H9 (cell line): Measurements from ENCODE around the gene NTSR1. TPM values are rescaled to one million over a fixed set of nuclear protein-coding genes. Genes with fewer than 3 reads are reported as not detected.

Experiments
- DNase-seq: peaks from one replicate; pipeline ENCODE4 v3.0.0-alpha.2; 2017
- H2AFZ ChIP-seq: one replicate; pipeline ENCODE4 v1.6.1; 2013; ENCODE audit warnings: mild to moderate bottlenecking, low read length, control low read depth, moderate library complexity
- H2AK5ac ChIP-seq: 2 replicates; pipeline ENCODE4 v1.6.1; 2013; ENCODE audit warnings: low read length, control low read depth, mixed read lengths; ENCODE audit not compliant: insufficient read length
- H2BK120ac ChIP-seq: one replicate; pipeline ENCODE4 v1.6.1; 2013; ENCODE audit warnings: low read depth, mild to moderate bottlenecking, low read length, control low read depth, inconsistent platforms; ENCODE audit not compliant: poor library complexity, severe bottlenecking
- H2BK12ac ChIP-seq: 2 replicates; pipeline ENCODE4 v1.6.1; 2013; ENCODE audit warnings: low read length, control low read depth, mixed read lengths, low read depth; ENCODE audit not compliant: insufficient read length
- H2BK15ac ChIP-seq: 2 replicates; pipeline ENCODE4 v1.6.1; 2013; ENCODE audit warnings: low read depth, low read length, control low read depth
- H2BK20ac ChIP-seq: one replicate; pipeline ENCODE4 v1.6.1; 2013; ENCODE audit warnings: low read depth, mild to moderate bottlenecking, low read length, control low read depth, inconsistent platforms; ENCODE audit not compliant: poor library complexity, severe bottlenecking
- H2BK5ac ChIP-seq: 2 replicates; pipeline ENCODE4 v1.6.1; 2013; ENCODE audit warnings: low read length, control low read depth, mixed read lengths; ENCODE audit not compliant: insufficient read length
- H3K14ac ChIP-seq: 2 replicates; pipeline ENCODE4 v1.6.1; 2013; ENCODE audit warnings: low read length, control low read depth; ENCODE audit not compliant: insufficient read depth
- H3K18ac ChIP-seq: 2 replicates; pipeline ENCODE4 v1.6.1; 2013; ENCODE audit warnings: low read depth, mild to moderate bottlenecking, mixed read lengths, low read length, control low read depth; ENCODE audit not compliant: insufficient read length
- H3K23ac ChIP-seq: 2 replicates; pipeline ENCODE4 v1.6.1; 2013; ENCODE audit warnings: low read length, control low read depth, mixed read lengths, low read depth; ENCODE audit not compliant: insufficient read length
- H3K23me2 ChIP-seq: 2 replicates; pipeline ENCODE4 v1.6.1; 2013; ENCODE audit warnings: low read depth, mild to moderate bottlenecking, mixed read lengths, low read length, control low read depth; ENCODE audit not compliant: insufficient read length, poor library complexity, severe bottlenecking
- H3K27ac ChIP-seq: 2 replicates; pipeline ENCODE4 v1.5.1; 2013; ENCODE audit warnings: low read length, control low read depth, mixed read lengths, low read depth; ENCODE audit not compliant: insufficient read length
- H3K27me3 ChIP-seq: 2 replicates; pipeline ENCODE4 v1.6.1; 2013; ENCODE audit warnings: low read length, control low read depth, inconsistent platforms; ENCODE audit not compliant: insufficient read depth
- H3K4ac ChIP-seq: 2 replicates; pipeline ENCODE4 v1.6.1; 2013; ENCODE audit warnings: low read depth, mild to moderate bottlenecking, control low read depth, inconsistent platforms, low read length, moderate library complexity
- H3K4me1 ChIP-seq: 2 replicates; pipeline ENCODE4 v1.6.1; 2013; ENCODE audit warnings: low read length, control low read depth, inconsistent platforms; ENCODE audit not compliant: insufficient read depth
- H3K4me2 ChIP-seq: 2 replicates; pipeline ENCODE4 v1.6.1; 2013; ENCODE audit warnings: low read length, control low read depth, mixed read lengths; ENCODE audit not compliant: insufficient read length, insufficient read depth
- H3K56ac ChIP-seq: 2 replicates; pipeline ENCODE4 v1.6.1; 2013; ENCODE audit warnings: low read depth, mild to moderate bottlenecking, mixed read lengths, low read length, control low read depth; ENCODE audit not compliant: insufficient read length
- H3K79me1 ChIP-seq: 2 replicates; pipeline ENCODE4 v1.6.1; 2013; ENCODE audit warnings: low read depth, mild to moderate bottlenecking, moderate library complexity, low read length, control low read depth, inconsistent platforms; ENCODE audit not compliant: insufficient read depth, poor library complexity, severe bottlenecking
- H3K79me2 ChIP-seq: 2 replicates; pipeline ENCODE4 v1.6.1; 2013; ENCODE audit warnings: low read length, control low read depth, inconsistent platforms; ENCODE audit not compliant: insufficient read depth
- H3K9ac ChIP-seq: 2 replicates; pipeline ENCODE4 v1.6.1; 2013; ENCODE audit warnings: low read length, control low read depth, mixed read lengths; ENCODE audit not compliant: insufficient read length; ENCODE audit errors: extremely low read depth
- H3K9me3 ChIP-seq: one replicate; pipeline ENCODE4 v1.6.1; 2013; ENCODE audit warnings: low read depth, low read length, inconsistent platforms; ENCODE audit not compliant: control insufficient read depth
- H3T11ph ChIP-seq: one replicate; pipeline ENCODE4 v1.6.1; 2013; ENCODE audit warnings: mild to moderate bottlenecking, low read length, control low read depth, inconsistent platforms
- H4K20me1 ChIP-seq: one replicate; pipeline ENCODE4 v1.6.1; 2013; ENCODE audit not compliant: control insufficient read depth, insufficient read length, insufficient read depth
- H4K5ac ChIP-seq: 2 replicates; pipeline ENCODE4 v1.6.1; 2013; ENCODE audit warnings: low read depth, mild to moderate bottlenecking, mixed read lengths, low read length, control low read depth; ENCODE audit not compliant: insufficient read length
- H4K8ac ChIP-seq: replicated peaks from 2 replicates; pipeline ENCODE4 v1.6.1; 2013; ENCODE audit warnings: low read length, control low read depth, mixed read lengths, low read depth; ENCODE audit not compliant: insufficient read length
- H4K91ac ChIP-seq: 2 replicates; pipeline ENCODE4 v1.6.1; 2013; ENCODE audit warnings: low read depth, mild to moderate bottlenecking, moderate library complexity, mixed read lengths, low read length, control low read depth; ENCODE audit not compliant: insufficient read length
- H3K27ac Mint-ChIP-seq, 3 experiments: 2 replicates in 2 of 3; 3 replicates in 1 of 3; pipeline ENCODE4 v1.8.0; 2020 to 2021; ENCODE audit warnings: mixed read lengths in 3 of 3, mild to moderate bottlenecking in 1 of 3, moderate library complexity in 1 of 3
- H3K27me3 Mint-ChIP-seq: 2 replicates; pipeline ENCODE4 v1.8.0; 2021; ENCODE audit warnings: low read depth, mild to moderate bottlenecking, moderate library complexity, mixed read lengths
- H3K36me3 Mint-ChIP-seq, 3 experiments: 2 replicates in 2 of 3; 3 replicates in 1 of 3; pipeline ENCODE4 v1.8.0; 2020 to 2021; ENCODE audit warnings: low read depth in 3 of 3, mixed read lengths in 3 of 3; ENCODE audit not compliant: insufficient read depth in 1 of 3
- H3K4me1 Mint-ChIP-seq, 2 experiments: 2 replicates each; pipeline ENCODE4 v1.8.0; 2020; ENCODE audit warnings: mixed read lengths in 2 of 2
- H3K4me3 Mint-ChIP-seq, 2 experiments: 2 replicates in 1 of 2; 3 replicates in 1 of 2; pipeline ENCODE4 v1.8.0; 2020 to 2021; ENCODE audit warnings: mild to moderate bottlenecking in 2 of 2, mixed read lengths in 2 of 2, moderate library complexity in 1 of 2
- H3K9me3 Mint-ChIP-seq, 2 experiments: 2 replicates in 1 of 2; 3 replicates in 1 of 2; pipeline ENCODE4 v1.8.0; 2020; ENCODE audit warnings: mild to moderate bottlenecking in 2 of 2, mixed read lengths in 2 of 2, moderate library complexity in 1 of 2
- WGBS: extraction: QIAGEN DNeasy Blood & Tissue Kit; methylation state at CpG from one replicate; pipeline ENCODE4 v1.1.7; 2013; ENCODE audit warnings: missing lambda C conversion rate, low lambda C conversion rate, mixed read lengths; ENCODE audit not compliant: insufficient read length; ENCODE audit errors: extremely low coverage; 5-methylcytosine and 5-hydroxymethylcytosine counted together
- total RNA-seq: library from RNA; stranded (reverse); gene quantifications from 2 replicates; pipeline ENCODE4 v1.2.1, GENCODE V29; 2021
- TF ChIP-seq, protein P1 (sequence below): fragments of 200-600 bp; sonication (generic); conservative IDR thresholded peaks from 3 replicates; pipeline ENCODE4 v1.8.0; 2021; ENCODE audit warnings: antibody characterized with exemption, mild to moderate bottlenecking

NTSR1 gene
- total RNA-seq, 1 experiment from 2014 or later, result 0.11 TPM

DNA sequence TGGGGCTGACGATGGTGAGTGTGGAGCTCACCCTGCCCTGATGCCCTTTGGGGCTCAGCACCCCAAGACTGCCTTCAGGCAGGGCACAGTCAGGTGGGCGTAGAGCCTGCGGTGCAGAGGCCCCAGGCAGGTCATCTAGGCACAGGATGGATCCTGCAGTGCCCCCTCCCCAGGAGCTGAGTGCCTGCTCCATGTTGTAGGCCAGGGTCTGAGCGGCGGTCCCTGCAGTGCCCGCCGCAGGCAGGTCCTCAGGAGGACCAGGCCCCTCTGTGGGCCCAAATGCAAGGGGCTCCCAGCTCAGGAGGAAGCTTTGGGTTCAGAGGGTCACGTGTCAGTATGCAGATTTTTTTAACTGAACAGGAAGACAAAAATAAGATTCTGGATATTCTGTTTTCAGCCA is 90.4 kb downstream of the NTSR1 start:
- H3K27ac ChIP-seq, result no peak overlapping the region
- H3K9me3 Mint-ChIP-seq, result no peaks in the 10 kb centered on the region
- no peaks in the 10 kb centered on the region for H3K9me3 ChIP-seq
- H2AFZ ChIP-seq, result no peak overlapping the region
- H4K5ac ChIP-seq, result no peak overlapping the region
- H2BK12ac ChIP-seq, result no peak overlapping the region
- H3K14ac ChIP-seq, result no peak overlapping the region
- peaks cover 13 to 38% (median 34%) of the 10 kb centered on the region in 3 experiments for H3K36me3 Mint-ChIP-seq
- no peak overlapping the region for H4K91ac ChIP-seq
- WGBS, result no CpG with 5 or more reads among the region's 8 CpGs
- H3K9ac ChIP-seq, result no peak overlapping the region
- H3K27me3 ChIP-seq, result no peaks in the 10 kb centered on the region
- no peak overlapping the region for H3K23ac ChIP-seq
- peaks cover 31% of the 10 kb centered on the region for H3K27me3 Mint-ChIP-seq
- no peaks in the 10 kb centered on the region for H3K79me1 ChIP-seq
- H2BK15ac ChIP-seq, result no peak overlapping the region
- peaks cover 4% of the 10 kb centered on the region for H3K23me2 ChIP-seq
- H3K4ac ChIP-seq, result no peak overlapping the region
- peaks cover 8% of the 10 kb centered on the region in 2 experiments for H3K4me1 Mint-ChIP-seq
- no peak overlapping the region for H3T11ph ChIP-seq
- TF ChIP-seq, protein P1, sequence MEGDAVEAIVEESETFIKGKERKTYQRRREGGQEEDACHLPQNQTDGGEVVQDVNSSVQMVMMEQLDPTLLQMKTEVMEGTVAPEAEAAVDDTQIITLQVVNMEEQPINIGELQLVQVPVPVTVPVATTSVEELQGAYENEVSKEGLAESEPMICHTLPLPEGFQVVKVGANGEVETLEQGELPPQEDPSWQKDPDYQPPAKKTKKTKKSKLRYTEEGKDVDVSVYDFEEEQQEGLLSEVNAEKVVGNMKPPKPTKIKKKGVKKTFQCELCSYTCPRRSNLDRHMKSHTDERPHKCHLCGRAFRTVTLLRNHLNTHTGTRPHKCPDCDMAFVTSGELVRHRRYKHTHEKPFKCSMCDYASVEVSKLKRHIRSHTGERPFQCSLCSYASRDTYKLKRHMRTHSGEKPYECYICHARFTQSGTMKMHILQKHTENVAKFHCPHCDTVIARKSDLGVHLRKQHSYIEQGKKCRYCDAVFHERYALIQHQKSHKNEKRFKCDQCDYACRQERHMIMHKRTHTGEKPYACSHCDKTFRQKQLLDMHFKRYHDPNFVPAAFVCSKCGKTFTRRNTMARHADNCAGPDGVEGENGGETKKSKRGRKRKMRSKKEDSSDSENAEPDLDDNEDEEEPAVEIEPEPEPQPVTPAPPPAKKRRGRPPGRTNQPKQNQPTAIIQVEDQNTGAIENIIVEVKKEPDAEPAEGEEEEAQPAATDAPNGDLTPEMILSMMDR, result no peak
- no peaks in the 10 kb centered on the region for H3K79me2 ChIP-seq
- no peak overlapping the region for H2AK5ac ChIP-seq
- H3K56ac ChIP-seq, result no peak overlapping the region
- H3K27ac Mint-ChIP-seq, result no peak overlapping the region
- no peaks in the 10 kb centered on the region for H3K4me1 ChIP-seq
- no peak overlapping the region for H3K4me3 Mint-ChIP-seq
- H2BK5ac ChIP-seq, result no peak overlapping the region
- no peaks in the 10 kb centered on the region for H4K20me1 ChIP-seq
- no peak overlapping the region for H2BK120ac ChIP-seq
- no peak for DNase-seq
- H2BK20ac ChIP-seq, result no peak overlapping the region
- no peak overlapping the region for H3K4me2 ChIP-seq
- H4K8ac ChIP-seq, result no peak overlapping the region
- no peak overlapping the region for H3K18ac ChIP-seq
